Neutrophil (primary cell): ENCODE measurements around the gene PLN.
A peak's percentile ranks its signal among the peaks of the same experiment; 100 is the strongest.

Source experiments
- H3K27ac ChIP-seq: fragments of 200-600 bp; sonication (generic); 2 replicates; pipeline ENCODE4 v1.5.1; 2016; ENCODE audit warnings: mild to moderate bottlenecking, moderate library complexity
- H3K27me3 ChIP-seq: fragments of 200-600 bp; sonication (generic); 2 replicates; pipeline ENCODE4 v1.6.0; 2016; ENCODE audit warnings: mild to moderate bottlenecking
- H3K36me3 ChIP-seq: fragments of 200-600 bp; sonication (generic); 2 replicates; pipeline ENCODE4 v1.5.1; 2017
- H3K4me1 ChIP-seq, 2 experiments: fragments of 200-600 bp in 1 of 2; sonication (generic) in 1 of 2; 1 replicate in 1 of 2; 2 replicates in 1 of 2; pipeline versions ENCODE4 v1.5.1 to v1.6.1; 2013 to 2016; ENCODE audit warnings: low read depth in 1 of 2, low read length in 1 of 2, mild to moderate bottlenecking in 1 of 2, moderate library complexity in 1 of 2; ENCODE audit not compliant: control insufficient read depth in 1 of 2, insufficient read depth in 1 of 2
- H3K4me3 ChIP-seq, 2 experiments: fragments of 200-600 bp in 1 of 2; sonication (generic) in 1 of 2; 1 replicate in 1 of 2; 2 replicates in 1 of 2; pipeline ENCODE4 v1.5.1; 2013 to 2016; ENCODE audit warnings: low read depth in 1 of 2, low read length in 1 of 2, mild to moderate bottlenecking in 1 of 2, moderate library complexity in 1 of 2
- H3K9me3 ChIP-seq: fragments of 200-600 bp; sonication (generic); 2 replicates; pipeline ENCODE4 v1.5.1; 2016
- TF ChIP-seq, protein P1 (sequence below): fragments of 200-600 bp; sonication (generic); IDR thresholded peaks from 2 replicates; pipeline ENCODE4 v1.5.1; 2016; ENCODE audit warnings: antibody characterized with exemption

The PLN gene

DNA sequence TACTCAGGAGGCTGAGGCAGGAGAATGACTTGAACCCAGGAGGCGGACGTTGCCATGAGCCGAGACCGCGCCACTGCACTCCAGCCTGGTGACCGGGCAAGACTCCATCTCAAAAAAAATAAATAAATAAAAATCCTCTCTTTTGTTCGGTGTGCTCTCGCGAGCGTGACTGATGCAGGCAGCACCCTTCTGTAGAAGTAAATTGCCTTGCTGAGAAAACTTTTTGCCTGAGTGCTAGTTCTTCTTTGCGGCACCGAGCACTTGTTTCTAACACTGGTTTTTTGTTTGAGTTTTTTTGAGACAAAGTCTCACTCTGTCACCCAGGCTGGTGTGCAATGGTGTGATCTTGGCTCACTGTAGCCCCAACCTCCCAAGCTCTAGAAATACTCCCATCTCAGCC is 30.5 kb downstream of the PLN start:
- no peak overlapping the region for H3K27ac ChIP-seq
- no peak overlapping the region for H3K4me3 ChIP-seq
- peaks cover 6% of the 10 kb centered on the region for H3K9me3 ChIP-seq
- no peaks in the 10 kb centered on the region for H3K27me3 ChIP-seq
- TF ChIP-seq, protein P1, sequence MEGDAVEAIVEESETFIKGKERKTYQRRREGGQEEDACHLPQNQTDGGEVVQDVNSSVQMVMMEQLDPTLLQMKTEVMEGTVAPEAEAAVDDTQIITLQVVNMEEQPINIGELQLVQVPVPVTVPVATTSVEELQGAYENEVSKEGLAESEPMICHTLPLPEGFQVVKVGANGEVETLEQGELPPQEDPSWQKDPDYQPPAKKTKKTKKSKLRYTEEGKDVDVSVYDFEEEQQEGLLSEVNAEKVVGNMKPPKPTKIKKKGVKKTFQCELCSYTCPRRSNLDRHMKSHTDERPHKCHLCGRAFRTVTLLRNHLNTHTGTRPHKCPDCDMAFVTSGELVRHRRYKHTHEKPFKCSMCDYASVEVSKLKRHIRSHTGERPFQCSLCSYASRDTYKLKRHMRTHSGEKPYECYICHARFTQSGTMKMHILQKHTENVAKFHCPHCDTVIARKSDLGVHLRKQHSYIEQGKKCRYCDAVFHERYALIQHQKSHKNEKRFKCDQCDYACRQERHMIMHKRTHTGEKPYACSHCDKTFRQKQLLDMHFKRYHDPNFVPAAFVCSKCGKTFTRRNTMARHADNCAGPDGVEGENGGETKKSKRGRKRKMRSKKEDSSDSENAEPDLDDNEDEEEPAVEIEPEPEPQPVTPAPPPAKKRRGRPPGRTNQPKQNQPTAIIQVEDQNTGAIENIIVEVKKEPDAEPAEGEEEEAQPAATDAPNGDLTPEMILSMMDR: no peak
- H3K36me3 ChIP-seq: no peaks in the 10 kb centered on the region
- H3K4me1 ChIP-seq: no peaks in the 10 kb centered on the region

DNA sequence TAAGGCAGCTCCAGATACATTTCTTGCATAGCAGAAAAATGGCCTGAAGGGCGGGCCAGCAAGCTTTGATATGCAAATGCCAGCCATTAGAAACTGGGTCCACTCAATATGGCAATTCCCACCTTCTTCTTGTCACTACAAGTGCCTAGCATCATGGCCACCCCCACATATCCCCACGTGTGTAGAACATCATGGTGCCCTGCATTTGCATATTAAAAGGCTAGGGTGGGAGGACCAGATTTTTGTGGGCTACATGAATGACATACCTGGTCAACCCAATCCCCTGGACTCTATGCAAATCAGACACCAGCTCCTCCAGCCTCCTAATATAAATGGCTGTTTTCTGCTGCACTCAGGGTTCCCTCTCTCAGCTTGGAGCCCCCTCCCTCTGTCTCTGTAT is 31.7 kb downstream of the PLN start:
- H3K9me3 ChIP-seq: no peaks in the 10 kb centered on the region

DNA sequence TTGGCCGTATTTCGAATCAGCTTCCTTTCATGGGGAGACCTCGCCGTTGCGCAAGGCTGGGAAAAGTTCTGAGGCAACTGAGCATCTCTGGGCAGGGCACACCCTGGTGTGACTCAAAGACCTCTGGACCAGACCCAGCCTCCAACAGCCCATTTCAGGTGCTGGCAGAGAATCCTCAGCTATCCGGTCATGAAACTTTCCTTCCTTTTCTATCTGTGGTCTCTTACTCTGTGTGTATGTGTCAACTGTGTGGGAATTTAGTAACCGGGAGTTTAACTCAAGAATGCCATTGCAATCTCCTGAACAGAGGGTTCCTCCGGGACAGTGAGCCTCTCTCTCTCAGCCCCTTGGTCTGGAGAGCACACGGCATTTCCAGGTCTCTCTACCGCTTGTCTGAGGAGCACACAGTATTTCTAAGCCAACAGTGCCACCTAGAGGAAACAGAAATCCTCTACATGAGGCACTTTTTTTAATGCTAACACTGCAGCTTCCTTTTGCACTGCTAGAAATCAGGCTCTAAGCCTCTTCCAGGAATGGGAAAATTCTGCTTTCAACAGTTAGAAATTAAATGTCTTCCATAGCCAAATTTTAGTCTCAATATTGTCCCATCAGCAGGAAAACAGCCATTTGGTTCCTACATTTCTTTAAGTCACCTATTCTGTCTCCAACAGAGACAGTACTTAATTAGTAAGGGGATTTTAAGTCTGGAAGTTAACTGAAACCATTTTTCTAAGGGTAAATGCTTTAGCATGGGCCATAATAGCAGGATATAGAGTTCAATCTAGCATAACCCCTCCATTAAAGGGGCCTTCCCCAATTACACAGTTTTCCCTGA is 32.7 kb downstream of the PLN start:
- TF ChIP-seq, protein P1: peak; percentile 53
- H3K9me3 ChIP-seq: no peaks in the 10 kb centered on the region

More for the DNA sequence above, 31.7 kb downstream of the PLN start:
- TF ChIP-seq, protein P1: no peak
- no peaks in the 10 kb centered on the region for H3K27me3 ChIP-seq
- no peak overlapping the region for H3K27ac ChIP-seq
- H3K4me1 ChIP-seq: no peaks in the 10 kb centered on the region
- no peaks in the 10 kb centered on the region for H3K36me3 ChIP-seq
- H3K4me3 ChIP-seq: no peak overlapping the region

DNA sequence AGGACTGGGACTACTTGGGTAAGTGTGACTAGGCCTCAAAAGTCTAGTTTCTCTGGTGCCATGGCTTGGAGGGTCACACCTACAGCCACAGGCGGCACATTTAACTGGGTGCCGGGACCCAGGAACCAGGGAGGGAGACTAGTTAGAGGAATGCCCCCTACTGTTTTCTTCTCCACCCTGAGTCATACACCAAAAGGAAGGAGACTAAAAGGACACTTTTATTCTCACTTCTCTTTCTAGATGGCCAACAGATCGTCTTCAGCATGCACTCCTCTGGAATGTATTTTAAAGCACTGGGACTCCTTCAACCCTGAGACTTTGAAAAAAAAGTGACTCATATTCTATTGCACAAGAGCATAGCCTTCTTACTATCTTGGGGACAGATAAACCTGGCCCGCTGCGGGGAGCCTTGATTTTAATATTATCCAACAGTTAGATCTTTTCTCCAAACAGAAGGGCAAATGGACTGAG is 33.4 kb downstream of the PLN start:
- TF ChIP-seq, protein P1: no peak
- Histone ChIP-seq H3K4me1 (no peaks in the 10 kb centered on the region), H3K27ac (no peak overlapping the region), H3K36me3 (no peaks in the 10 kb centered on the region), H3K27me3 (no peaks in the 10 kb centered on the region), H3K4me3 (no peak overlapping the region), H3K9me3 (no peaks in the 10 kb centered on the region)

More for the DNA sequence above, 32.7 kb downstream of the PLN start:
- H3K36me3 ChIP-seq: no peaks in the 10 kb centered on the region
- H3K4me3 ChIP-seq: no peak overlapping the region
- H3K4me1 ChIP-seq: no peaks in the 10 kb centered on the region
- H3K27ac ChIP-seq: no peak overlapping the region
- H3K27me3 ChIP-seq: no peaks in the 10 kb centered on the region

DNA sequence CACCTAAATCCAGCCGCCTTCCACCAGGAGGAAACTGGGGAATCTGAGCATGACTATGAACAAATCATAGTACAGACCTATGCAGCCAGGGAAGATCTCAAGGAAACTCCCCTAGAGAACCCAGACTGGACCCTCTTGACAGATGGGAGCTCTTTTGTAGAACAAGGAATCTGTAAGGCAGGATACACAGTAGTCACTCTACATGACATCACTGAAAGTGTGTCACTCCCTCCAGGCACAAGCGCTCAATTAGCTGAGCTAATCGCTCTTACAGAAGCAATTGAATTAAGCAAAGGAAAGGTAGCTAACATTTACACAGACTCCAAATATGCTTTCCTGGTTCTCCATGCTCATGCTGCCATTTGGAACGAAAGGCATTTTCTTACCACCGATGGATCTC is 36.8 kb downstream of the PLN start:
- Histone ChIP-seq H3K27me3 (no peaks in the 10 kb centered on the region), H3K9me3 (no peaks in the 10 kb centered on the region), H3K4me1 (no peaks in the 10 kb centered on the region), H3K27ac (no peak overlapping the region), H3K4me3 (no peak overlapping the region), H3K36me3 (no peaks in the 10 kb centered on the region)
- TF ChIP-seq, protein P1: no peak
